ENCODE results near the gene MICOS13.

MICOS13 gene

DNA sequence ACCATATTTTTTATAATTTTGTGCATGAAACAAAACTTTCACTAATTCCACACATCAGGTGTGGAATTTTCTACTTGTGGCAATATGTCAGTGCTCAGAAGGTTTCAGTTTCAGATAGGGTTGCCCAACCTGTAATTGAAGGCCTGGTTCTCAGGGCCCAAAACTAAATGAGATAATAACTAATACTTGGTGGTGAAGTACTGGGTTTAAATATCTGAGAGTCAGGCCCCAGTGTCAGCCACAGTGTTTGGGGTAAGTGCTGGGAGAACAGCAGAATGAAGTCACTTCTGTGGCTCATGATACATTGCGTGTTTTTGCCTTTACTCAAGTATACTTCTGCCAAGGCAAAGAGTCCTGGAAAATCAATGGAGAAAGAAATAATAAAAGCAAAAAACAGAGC is 51.9 kb downstream of the MICOS13 start:
- no peak for DNase-seq (ENCODE audit: low spot score)

Data from ecto neural progenitor cell (in vitro differentiated cells).